ENCODE measurements around the gene TCF4. TPM values are rescaled to one million over a fixed set of nuclear protein-coding genes. Genes with fewer than 3 reads are reported as not detected.

The TCF4 gene
- total RNA-seq, 4 donors from 2014 or later, result 58.0 to 84.3 (median 68.1) TPM

GRCh38 chr18:55265130-55265675 is 322.8 kb downstream of the TCF4 start:
- TF ChIP-seq EP300 (IDR thresholded peaks at IDR 0.05) (no peak), POLR2A (IDR thresholded peaks at IDR 0.05; ENCODE audit: low read depth) (no peak), POLR2AphosphoS5 (IDR thresholded peaks at IDR 0.05) (no peak)
- TF ChIP-seq, protein P1, sequence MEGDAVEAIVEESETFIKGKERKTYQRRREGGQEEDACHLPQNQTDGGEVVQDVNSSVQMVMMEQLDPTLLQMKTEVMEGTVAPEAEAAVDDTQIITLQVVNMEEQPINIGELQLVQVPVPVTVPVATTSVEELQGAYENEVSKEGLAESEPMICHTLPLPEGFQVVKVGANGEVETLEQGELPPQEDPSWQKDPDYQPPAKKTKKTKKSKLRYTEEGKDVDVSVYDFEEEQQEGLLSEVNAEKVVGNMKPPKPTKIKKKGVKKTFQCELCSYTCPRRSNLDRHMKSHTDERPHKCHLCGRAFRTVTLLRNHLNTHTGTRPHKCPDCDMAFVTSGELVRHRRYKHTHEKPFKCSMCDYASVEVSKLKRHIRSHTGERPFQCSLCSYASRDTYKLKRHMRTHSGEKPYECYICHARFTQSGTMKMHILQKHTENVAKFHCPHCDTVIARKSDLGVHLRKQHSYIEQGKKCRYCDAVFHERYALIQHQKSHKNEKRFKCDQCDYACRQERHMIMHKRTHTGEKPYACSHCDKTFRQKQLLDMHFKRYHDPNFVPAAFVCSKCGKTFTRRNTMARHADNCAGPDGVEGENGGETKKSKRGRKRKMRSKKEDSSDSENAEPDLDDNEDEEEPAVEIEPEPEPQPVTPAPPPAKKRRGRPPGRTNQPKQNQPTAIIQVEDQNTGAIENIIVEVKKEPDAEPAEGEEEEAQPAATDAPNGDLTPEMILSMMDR (IDR thresholded peaks at IDR 0.05), result no peak
- no peaks in the 10 kb centered on the region for H3K27me3 ChIP-seq
- peaks cover 11 to 25% (median 21%) of the 10 kb centered on the region in 4 donors for H3K4me1 ChIP-seq
- 63% methylated on average over 5 of the region's 5 CpGs for WGBS
- H3K36me3 ChIP-seq, result peaks cover 5 to 59% (median 39%) of the 10 kb centered on the region in 4 donors
- H3K27ac ChIP-seq (replicated peaks in 1 of 4), result peak overlapping the region in 2 of 4 donors; percentile 13 to 34
- intact Hi-C loops (cut with DNase I), result no loop called here
- H3K4me3 ChIP-seq, result no peak overlapping the region
- DNase-seq (ENCODE audit: extremely low spot score), result no peak
- H3K9me3 ChIP-seq, result no peaks in the 10 kb centered on the region

DNA sequence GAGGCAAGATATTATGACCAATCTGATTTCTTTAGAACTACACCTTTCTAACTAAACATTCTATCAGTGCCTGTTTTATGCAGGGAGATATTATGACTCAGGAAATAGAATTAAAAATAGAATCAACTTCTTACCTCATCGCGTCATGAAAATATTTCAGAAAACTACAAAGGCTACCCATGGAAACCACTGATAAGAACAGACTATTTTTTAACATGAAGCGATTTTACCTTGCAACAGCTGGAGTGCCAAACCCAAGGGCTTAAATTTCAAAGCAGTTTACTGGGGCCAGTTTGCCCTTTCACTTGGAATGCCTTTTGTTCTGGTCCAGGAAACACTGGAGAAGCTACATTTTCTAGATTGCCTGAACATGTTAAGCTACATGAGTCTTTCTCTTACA is 323.9 kb downstream of the TCF4 start:
- TF ChIP-seq, protein P1 (IDR thresholded peaks at IDR 0.05), result no peak
- no peak for TF ChIP-seq POLR2A (IDR thresholded peaks at IDR 0.05; ENCODE audit: low read depth)
- TF ChIP-seq POLR2AphosphoS5 (IDR thresholded peaks at IDR 0.05), result no peak
- H3K4me3 ChIP-seq, result no peak overlapping the region
- DNase-seq (ENCODE audit: extremely low spot score), result no peak
- H3K27me3 ChIP-seq, result no peaks in the 10 kb centered on the region
- H3K4me1 ChIP-seq, result peaks cover 11 to 25% (median 21%) of the 10 kb centered on the region in 4 donors
- intact Hi-C loops (cut with DNase I), result no loop called here
- peaks cover 9 to 62% (median 39%) of the 10 kb centered on the region in 4 donors for H3K36me3 ChIP-seq
- WGBS, result 37% methylated on average over 3 of the region's 3 CpGs
- peak overlapping the region in 1 of 4 donors; percentile 34 for H3K27ac ChIP-seq (replicated peaks in 1 of 4)
- H3K9me3 ChIP-seq, result no peaks in the 10 kb centered on the region

- no peak overlapping the region for H3K27ac ChIP-seq (replicated peaks in 1 of 4)
- no peaks in the 10 kb centered on the region for H3K27me3 ChIP-seq
- intact Hi-C loops (cut with DNase I), result no loop called here
- DNase-seq (ENCODE audit: extremely low spot score), result no peak
- H3K4me3 ChIP-seq, result no peak overlapping the region
- peaks cover 9 to 54% (median 36%) of the 10 kb centered on the region in 4 donors for H3K36me3 ChIP-seq
- no peaks in the 10 kb centered on the region for H3K9me3 ChIP-seq
- H3K4me1 ChIP-seq, result peaks cover 0 to 23% (median 12%) of the 10 kb centered on the region in 4 donors
- WGBS, result 82% methylated on average over 1 of the region's 1 CpG
- TF ChIP-seq, protein P1 (IDR thresholded peaks at IDR 0.05), result no peak
- TF ChIP-seq POLR2AphosphoS5 (IDR thresholded peaks at IDR 0.05) (no peak), EP300 (IDR thresholded peaks at IDR 0.05) (no peak), POLR2A (IDR thresholded peaks at IDR 0.05; ENCODE audit: low read depth) (no peak)
Measured at GRCh38 chr18:55262021-55262560, 325.9 kb downstream of the TCF4 start.

- H3K4me3 ChIP-seq, result no peak overlapping the region
- no peak for TF ChIP-seq POLR2A (IDR thresholded peaks at IDR 0.05; ENCODE audit: low read depth)
- TF ChIP-seq EP300 (IDR thresholded peaks at IDR 0.05), result no peak
- no peak for TF ChIP-seq POLR2AphosphoS5 (IDR thresholded peaks at IDR 0.05)
- TF ChIP-seq, protein P1 (IDR thresholded peaks at IDR 0.05), result no peak
- no peaks in the 10 kb centered on the region for H3K27me3 ChIP-seq
- DNase-seq (ENCODE audit: extremely low spot score), result no peak
- H3K4me1 ChIP-seq, result peaks cover 0 to 23% (median 11%) of the 10 kb centered on the region in 4 donors
- peaks cover 9 to 54% (median 38%) of the 10 kb centered on the region in 4 donors for H3K36me3 ChIP-seq
- H3K9me3 ChIP-seq, result no peaks in the 10 kb centered on the region
- intact Hi-C loops (cut with DNase I), result no loop called here
- WGBS, result 93% methylated on average over 4 of the region's 4 CpGs
- H3K27ac ChIP-seq (replicated peaks in 1 of 4), result no peak overlapping the region
Measured at GRCh38 chr18:55261253-55261652, 326.7 kb downstream of the TCF4 start.
